Stimulated activated CD4-positive, alpha-beta T cell treated with anti-CD3 and anti-CD28 coated beads, Interleukin-4, amount 100 ng/mL, for 1 hour (primary cell): ENCODE measurements around the gene PHTF1.

Experiments
- DNase-seq: peaks from one replicate; pipeline ENCODE4 v3.0.0-alpha.2; 2020

Gene PHTF1

DNA sequence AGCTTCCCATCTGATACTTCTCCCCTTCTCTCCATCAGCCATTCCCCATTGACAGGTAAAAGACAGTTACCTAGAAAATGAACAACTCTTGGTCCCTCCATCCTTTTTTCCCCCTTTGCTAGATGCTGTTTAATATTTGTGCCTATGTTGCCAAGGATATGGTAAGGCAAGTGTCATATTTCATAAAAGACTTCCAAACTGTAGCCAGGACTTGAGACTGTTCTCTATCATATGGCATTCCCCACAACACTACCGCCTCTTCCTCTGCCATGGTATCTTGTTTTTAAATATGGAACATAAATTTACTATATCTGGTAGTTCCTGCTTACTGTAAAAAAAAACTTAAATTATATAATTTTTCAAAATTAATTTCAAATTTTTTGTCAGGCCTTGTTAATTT is 97.2 kb downstream of the PHTF1 start:
- DNase-seq, result no peak

DNA sequence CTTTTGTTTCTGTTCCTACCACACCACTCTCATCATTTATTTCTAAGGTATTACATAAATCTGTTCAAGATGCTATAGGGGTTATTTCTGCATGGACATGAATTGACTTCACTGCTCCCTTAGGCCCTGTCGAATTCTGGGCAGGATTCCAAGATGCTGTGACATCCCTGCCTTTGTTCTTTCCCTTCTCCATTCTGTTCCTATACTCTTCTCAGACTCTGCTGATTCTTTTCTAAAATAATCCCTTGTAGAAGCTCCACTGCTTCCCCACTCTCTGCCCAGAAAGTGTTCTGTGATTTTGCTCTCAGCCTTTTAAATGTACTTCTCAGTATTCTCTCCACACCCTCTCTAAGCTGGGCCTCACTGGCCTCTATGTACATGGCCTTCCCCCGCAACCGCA is 99.2 kb downstream of the PHTF1 start:
- DNase-seq, result no peak

DNA sequence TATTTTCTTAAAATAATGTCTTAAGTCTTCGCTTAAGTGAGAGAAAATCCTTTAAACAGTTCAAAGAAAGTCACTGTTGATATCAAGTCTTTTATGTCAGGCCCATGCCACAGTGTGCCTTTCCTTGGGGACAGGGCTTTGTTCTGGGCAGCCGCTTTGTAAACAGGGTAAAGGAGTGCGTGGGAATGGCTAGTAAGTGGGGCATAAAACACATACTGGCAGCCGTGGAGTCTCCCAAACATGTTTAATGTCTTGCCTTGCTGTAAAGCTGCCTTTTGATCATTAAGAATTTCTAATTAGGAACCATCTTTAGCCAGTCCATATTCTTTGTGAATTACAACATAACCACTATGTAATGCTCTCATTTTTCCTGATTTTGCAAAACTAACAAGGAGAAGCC is 99.7 kb downstream of the PHTF1 start:
- DNase-seq, result no peak

DNA sequence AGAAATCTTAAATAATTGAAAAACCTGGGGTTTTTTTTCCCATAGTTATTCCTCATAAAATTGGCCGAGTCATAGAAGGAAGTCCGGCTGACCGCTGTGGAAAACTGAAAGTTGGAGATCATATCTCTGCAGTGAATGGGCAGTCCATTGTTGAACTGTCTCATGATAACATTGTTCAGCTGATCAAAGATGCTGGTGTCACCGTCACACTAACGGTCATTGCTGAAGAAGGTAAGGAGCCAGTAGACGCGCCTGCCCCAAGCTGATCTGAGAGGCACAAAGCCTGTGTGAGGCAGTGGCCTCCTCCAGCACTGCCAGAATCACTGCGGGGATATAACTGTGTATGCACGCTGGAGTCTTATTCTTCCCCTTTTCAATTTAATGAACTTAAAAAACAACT is 100.3 kb downstream of the PHTF1 start:
- DNase-seq, result no peak

DNA sequence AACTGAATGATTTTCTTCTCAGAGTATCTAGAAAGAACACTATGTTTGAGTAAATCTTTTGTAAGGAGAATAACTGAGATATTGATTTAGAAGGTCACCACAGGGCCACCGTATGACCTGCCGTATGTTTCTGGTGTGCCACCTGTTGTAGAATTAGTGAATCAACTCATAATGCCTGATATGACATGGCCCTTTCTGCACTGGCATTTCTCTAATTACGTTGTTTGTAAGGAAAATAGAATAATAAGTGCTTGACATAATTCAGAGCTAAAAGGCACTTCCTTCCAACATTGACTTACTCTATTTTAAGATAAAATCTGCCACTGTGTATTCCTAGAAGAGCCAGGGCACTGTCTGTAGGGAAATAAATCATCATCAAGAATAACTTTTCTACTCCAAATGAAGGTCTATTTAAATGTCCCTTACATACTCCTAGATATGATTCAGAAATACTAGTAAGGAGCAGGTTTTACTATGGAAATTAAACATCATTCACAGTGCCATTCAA is 101.7 kb downstream of the PHTF1 start:
- DNase-seq, result no peak

DNA sequence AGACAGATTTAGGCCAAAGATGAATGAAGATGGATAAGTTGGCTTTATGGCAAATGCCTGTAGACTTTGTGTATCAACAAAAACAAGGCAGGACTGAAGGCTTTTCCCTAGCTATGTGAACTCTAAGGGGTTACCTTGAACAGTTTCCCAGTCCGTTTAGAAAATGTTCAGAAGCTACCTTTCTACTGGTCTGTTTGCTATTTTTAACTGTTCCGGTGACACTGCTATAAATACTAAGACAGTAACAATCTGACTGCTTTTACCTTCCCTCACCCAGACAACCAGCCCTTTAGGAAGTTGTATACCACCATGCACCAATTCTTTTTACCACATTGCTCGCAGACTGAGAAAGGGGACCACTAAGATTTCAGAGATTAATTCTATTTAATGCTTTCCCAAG is 102.2 kb downstream of the PHTF1 start:
- DNase-seq, result no peak

DNA sequence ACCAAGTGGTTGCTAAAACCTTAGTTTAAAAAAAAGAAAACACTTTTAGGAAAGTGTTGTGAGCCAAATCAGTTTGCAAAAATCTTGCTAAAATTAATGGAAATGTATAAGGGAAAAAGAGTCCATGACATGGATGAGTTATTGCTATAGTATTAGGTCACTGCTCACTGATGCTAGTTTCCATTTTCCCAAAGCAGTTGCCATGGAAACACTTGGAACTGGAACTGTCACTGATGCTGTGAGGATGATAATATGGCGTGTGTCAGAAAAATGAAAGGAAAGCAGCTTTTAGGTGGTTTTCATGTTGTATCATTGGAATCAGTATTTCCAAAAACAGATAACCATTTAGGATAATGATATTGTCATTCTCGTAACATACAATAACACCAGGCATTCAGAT is 104.4 kb downstream of the PHTF1 start:
- no peak for DNase-seq

DNA sequence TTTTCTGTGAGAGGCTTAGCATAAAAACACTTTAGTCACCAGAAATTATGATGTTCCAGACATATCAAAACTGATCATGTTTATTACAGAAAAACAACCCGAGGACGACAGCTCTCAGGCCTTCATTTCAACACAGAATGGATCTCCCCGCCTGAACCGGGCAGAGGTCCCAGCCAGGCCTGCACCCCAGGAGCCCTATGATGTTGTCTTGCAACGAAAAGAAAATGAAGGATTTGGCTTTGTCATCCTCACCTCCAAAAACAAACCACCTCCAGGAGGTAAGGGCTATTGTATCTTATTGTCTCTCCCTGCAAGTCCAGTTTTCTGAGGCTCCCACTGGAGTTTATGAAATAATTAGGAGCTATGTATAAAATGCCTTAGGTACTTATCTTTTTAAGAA is 105.5 kb downstream of the PHTF1 start:
- no peak for DNase-seq

DNA sequence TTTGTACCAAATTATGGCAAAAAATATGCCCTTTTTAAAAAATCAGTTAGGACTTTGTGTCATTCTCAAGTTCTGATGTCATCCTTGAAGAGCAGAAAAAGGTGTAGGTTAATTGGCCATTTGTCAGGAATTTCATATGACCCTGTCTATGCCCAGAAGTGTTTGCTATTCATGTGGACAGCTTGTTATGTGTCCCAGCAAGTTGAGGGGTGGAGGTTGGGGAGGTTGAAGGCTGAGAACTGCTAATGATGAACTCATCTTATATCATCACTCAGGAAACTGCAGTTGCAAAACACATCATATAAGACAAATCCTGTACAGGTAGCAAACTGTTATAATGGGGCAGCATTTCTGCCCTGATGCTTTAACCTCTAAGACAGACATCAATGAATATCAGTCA is 106.5 kb downstream of the PHTF1 start:
- no peak for DNase-seq

DNA sequence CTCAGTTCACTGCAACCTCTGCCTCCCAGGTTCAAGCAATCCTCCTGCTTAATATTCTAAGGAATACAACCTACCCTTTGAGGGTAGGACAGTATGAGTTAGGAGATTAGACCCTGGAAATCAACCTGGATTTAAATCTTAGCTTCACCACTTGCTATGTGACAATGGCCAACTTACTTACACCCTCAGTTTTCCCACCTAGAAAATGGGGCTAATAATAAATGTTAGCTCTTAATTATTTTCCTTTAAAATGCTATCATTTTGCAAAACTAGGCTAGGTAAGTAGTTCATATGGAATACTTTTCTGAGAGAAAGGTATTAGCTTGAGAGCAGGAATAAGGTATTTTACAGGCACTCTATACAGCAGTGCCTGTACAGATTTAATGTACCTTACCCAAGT is 110.8 kb downstream of the PHTF1 start:
- no peak for DNase-seq

DNA sequence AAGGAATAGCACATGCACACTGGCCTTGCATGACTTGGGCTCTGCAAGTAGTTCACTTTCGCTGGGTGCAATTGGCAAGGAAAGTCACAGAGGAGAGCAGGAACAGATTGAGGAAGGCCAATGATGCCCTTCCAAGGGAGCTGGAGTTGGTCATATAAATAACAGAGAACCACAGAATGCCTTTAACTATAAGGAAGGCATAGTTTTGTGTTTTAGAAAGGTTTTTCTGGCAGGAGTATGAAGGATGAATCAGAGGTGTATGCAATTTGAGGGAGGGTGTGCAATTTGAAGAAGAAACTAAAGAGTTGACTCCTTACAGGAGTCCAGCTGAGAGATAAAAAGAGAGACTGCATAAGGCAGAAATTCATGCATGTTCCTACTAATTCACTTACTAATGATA is 112.1 kb downstream of the PHTF1 start:
- no peak for DNase-seq
